GM12872 (cell line): ENCODE measurements around the gene DIAPH3.

Source experiments
- TF ChIP-seq, protein P1 (sequence below): IDR thresholded peaks from 3 replicates; pipeline ENCODE4 v1.5.1; 2011; ENCODE audit warnings: low read depth, mild to moderate bottlenecking, low read length, moderate library complexity; ENCODE audit not compliant: insufficient read depth

Gene DIAPH3

DNA sequence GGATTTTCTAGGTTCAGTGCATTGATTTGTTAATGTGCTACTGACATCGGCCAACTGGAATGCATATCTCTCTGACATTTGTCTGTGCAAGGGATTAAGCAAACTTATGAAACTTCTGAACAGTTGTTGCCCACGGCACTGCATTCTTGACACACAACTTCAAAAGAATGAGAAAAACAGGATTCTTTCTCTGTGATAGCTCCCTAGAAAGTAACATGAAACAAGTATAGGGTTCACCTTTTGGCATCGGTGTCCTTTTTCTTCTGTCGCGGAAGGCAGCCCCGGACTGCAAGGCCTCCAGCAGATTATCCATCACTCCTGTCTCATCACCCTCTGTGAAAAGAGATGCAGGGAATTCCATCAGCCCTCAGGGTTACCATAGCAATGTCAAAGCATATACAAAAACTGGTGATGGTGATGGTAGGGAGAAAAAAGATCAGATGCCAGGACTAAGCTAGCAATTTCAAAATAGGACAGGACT, 389.2 kb downstream of the DIAPH3 start:
- TF ChIP-seq, protein P1, sequence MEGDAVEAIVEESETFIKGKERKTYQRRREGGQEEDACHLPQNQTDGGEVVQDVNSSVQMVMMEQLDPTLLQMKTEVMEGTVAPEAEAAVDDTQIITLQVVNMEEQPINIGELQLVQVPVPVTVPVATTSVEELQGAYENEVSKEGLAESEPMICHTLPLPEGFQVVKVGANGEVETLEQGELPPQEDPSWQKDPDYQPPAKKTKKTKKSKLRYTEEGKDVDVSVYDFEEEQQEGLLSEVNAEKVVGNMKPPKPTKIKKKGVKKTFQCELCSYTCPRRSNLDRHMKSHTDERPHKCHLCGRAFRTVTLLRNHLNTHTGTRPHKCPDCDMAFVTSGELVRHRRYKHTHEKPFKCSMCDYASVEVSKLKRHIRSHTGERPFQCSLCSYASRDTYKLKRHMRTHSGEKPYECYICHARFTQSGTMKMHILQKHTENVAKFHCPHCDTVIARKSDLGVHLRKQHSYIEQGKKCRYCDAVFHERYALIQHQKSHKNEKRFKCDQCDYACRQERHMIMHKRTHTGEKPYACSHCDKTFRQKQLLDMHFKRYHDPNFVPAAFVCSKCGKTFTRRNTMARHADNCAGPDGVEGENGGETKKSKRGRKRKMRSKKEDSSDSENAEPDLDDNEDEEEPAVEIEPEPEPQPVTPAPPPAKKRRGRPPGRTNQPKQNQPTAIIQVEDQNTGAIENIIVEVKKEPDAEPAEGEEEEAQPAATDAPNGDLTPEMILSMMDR = no peak

DNA sequence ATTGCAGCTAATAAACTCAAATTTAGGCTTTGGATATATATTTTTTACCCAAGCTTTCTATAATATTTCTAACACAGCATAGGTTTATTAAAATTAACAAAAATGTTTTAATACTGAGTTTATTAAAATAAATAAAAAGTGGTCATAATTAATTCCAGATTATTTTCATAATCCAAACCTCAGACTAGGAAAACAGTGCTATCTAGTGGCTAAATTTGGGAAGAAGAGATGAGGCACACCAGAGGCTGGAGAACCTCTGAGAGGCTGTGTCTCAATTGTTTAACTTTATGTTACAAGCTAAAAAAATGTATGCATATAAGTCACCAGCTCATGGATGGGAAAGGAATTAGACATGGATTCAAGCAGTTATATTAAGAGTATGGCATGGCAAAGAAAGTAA, 392.5 kb downstream of the DIAPH3 start:
- TF ChIP-seq, protein P1 = peak; percentile 35; the same call in 2 of the 3 replicates

- TF ChIP-seq, protein P1 = no peak
These were observed 393.3 kb downstream of the DIAPH3 start for GRCh38 chr13:59770451-59770850.

- TF ChIP-seq, protein P1 = no peak
These were observed 397.5 kb downstream of the DIAPH3 start for GRCh38 chr13:59766236-59766635.

- TF ChIP-seq, protein P1 = no peak
These were observed 408.0 kb downstream of the DIAPH3 start for GRCh38 chr13:59755632-59756290.

DNA sequence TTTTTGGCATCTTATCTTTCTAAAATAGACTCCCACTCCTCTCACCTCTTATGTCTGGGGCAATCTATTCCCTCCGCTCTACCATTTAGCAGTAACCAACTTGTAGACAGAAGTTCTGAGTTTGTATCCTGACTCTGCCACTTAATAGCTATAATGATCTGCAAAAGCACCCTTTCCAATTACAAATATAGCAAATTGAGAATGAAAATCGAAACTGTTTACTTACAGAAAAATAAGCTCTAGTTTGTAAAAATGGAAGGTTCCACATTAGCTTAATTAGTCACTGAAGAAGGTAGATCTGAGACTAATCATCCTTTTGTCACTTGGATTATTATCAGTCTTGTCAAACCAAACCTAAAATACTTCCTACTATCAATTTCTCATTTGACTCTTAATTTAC, 409.3 kb downstream of the DIAPH3 start:
- TF ChIP-seq, protein P1 = no peak

DNA sequence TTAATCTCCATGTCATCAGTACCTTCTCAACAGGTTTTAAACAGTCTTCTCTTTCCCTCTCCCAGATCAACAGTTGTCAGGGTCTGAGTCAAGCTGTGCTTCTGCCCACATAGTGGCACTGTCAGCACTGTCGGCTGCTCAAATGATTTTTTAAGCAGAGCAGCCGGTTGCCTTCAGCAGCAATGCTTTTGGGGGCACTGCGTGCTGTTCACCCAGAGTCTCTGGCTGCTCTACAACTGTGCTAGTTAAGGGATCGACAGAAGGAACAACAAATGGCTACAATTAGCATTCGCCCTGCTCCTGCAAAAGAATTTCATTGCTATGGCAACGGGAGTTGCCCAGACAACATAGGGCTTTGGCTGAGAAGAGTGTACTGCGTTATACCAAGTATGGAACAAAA, 412.9 kb downstream of the DIAPH3 start:
- TF ChIP-seq, protein P1 = no peak
